A204.1 (cell line): ENCODE measurements around the gene AHCYL2.
"Not testable (repeated sequence)": the region's sequence is repeated elsewhere in the genome, so short reads cannot be mapped to it uniquely, and the experiment has no call there.

Experiments used
- FAIRE-seq: peaks from 2 replicates; lab custom pipeline; 2012; peaks lifted over from hg19 to GRCh38; lab: Jason Lieb, UNC

The AHCYL2 gene

GRCh38 chr7:129385116-129385515, 160.3 kb downstream of the AHCYL2 start:
- no peak for FAIRE-seq

- no peak for FAIRE-seq
Measured at GRCh38 chr7:129385598-129385997, 160.8 kb downstream of the AHCYL2 start.

GRCh38 chr7:129386506-129386905, 161.7 kb downstream of the AHCYL2 start:
- FAIRE-seq = no peak

DNA sequence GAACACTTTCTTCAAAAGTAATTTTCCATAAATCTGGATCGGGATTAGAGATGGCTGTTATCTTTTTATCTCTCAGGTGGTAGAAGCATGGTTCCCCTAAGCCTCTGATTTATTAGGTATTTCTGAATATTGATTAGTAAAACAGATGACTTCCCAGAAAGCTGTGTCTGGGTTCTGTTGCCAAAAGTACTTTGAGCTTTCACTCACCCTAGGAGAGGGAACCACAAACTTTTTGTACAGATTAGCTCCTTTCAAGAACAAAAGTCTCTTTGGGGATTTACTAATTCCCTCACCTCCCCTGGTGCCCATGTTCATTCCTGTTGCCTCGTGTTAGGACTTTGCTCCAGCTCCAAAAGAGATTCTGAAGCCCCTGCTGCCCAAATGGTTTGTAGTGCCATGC, 162.7 kb downstream of the AHCYL2 start:
- FAIRE-seq = no peak

GRCh38 chr7:129388333-129389098, 163.7 kb downstream of the AHCYL2 start:
- no peak for FAIRE-seq

- FAIRE-seq = no peak
Measured at GRCh38 chr7:129389829-129390228, 165.0 kb downstream of the AHCYL2 start.

DNA sequence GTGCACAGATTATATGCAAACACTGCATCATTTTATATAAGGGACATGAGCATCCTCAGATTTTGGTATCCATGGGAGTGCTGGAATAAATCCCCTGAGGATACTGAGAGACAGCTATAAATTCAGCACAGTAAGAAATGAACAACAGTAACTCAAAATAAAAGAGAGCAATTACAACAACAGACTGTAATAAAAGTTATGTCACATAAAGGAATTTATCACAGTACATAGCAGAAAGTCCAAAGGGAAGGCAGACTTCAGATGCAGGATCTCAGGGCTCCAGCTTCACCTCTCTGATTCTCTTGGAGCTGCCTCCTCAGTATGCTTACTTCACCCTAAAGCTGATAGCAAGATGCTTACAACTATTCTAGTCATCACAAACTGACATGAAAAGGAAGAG, 165.5 kb downstream of the AHCYL2 start:
- FAIRE-seq = no peak

- FAIRE-seq = no peak
Measured at GRCh38 chr7:129391546-129392171, 166.8 kb downstream of the AHCYL2 start.

DNA sequence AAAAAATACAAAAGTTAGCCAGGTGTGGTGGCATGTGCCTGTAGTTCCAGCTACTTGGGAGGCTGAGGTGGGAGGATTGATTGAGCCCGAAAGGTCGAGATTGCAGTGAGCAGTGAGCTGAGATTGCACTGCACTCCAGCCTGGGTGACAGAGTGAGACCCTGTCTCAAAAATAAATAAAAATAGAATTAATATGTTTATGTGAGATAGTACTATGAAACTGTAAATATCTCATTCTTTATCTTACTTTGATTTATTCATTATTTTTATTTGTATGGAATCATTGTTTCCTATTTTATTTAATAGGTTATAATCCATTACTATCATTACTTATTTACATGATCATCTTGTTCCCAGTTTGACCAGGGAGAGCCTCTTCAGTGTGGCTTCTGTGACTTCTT, 168.4 kb downstream of the AHCYL2 start:
- FAIRE-seq = no peak

GRCh38 chr7:129394101-129394500, 169.3 kb downstream of the AHCYL2 start:
- FAIRE-seq = no peak

- no peak for FAIRE-seq
Measured at GRCh38 chr7:129394982-129395914, 170.4 kb downstream of the AHCYL2 start.

DNA sequence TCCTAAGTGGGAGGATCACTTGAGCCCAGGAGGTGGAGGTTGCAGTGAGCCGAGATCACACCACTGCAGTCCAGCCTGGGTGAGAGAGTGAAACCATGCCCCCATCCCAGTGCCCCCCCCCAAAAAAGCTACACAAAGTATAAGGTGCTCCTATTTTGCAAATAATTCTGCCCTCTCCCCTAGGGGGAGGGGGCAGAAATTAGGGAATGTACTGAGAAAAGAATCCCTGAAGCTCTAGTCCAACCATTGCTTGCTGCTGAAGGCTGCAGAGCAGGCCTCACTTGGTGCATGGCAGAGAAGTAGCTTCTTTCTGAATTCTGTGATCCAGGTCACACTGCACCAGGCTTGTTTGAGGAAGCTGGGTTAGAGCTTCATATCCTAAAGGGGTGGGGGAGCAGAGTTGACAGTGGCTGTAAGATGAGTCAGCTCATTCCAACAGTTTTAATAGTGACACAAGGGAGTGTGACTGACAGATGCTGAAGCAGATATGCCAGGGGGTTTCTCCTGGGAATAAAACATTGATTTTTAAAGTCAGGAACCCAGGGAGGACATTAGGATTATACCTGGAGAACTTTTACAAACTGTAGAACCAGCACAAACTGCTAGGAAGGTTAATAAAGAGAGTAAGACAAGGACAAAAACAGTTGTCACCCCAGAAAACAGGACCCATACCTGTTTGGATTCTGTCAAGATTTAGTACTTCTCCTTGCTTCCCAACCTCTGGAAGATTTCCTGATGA, 176.6 kb downstream of the AHCYL2 start:
- FAIRE-seq = no peak

DNA sequence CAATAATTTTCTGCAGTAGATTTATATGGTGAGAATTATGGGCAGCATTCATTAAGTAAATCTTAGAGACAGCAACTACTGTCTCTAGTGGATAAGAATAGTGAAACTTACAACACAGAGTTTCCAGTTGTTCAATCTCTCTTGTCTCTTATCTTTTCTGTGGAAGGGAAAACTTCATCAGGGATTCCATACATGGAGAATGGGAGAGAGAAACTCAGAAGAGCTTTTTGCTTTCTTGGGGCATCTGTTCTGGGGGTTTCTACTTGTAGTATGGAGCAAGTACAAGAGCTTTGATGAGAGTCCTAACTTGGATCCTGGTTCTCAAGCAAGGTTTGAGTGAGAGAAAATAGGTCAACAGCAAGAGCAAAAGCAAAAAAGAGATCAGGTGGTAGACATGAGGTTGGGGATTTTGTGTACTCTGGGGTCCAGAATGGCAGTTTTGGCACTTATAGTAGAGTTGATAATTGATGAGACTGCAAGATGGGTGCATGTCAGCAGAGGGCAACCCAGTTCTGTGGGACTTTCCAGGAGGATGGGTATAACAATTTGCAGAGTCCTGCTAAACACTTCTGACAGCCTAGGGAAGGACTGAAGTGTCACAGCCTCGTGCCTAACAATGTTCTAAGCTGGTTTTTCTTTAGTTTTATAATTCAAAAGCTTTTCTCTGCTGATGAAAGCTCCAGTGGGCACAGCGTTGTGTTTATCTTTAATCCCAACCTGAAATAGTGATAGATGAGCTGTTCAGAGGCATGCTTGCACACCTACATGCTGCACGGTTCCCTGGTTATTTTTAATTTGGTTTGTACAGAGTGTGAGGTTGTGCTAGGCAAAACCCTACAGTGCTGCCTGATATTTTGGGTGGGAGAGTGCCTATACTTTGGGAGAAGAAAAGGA, 177.4 kb downstream of the AHCYL2 start:
- FAIRE-seq = no peak

GRCh38 chr7:129405527-129405926, 180.7 kb downstream of the AHCYL2 start:
- FAIRE-seq = no peak

DNA sequence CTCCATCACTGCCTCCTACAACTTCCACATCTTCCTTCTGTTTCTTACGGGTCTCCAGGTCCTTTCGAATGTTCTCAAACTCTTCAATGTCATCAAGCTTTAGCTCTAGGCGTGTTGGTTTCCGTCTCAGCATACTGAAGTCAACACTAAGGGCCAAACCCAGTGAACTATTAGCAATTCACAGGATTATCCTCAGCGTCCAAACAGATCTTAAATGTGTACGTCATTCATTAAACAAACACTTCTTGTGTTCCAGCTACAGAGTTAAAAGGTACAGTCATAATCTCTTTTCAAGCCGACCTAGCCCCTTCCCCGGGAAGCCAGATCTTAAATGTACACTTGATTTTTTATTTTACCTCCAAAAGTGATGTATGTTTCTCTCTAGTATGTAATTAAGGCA, 185.4 kb downstream of the AHCYL2 start:
- not testable (repeated sequence) for FAIRE-seq

DNA sequence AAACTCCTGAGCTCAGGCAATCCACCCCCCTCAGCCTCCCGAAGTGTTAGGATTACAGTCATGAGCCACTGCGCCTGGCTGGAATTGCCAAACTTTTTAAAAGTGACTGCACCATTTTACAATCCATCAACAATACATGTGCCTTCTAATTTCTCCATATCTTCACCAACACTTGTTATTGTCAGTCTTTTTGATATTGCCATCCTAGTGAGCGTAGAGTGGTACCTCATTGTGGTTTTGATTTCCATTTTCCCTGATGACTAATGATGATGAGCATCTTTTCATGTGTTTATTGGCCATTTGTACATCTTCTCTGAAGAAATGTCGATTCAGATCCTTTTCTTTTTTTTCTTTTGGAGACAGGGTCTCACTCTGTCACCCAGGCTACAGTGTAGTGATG, 187.7 kb downstream of the AHCYL2 start:
- no peak for FAIRE-seq

DNA sequence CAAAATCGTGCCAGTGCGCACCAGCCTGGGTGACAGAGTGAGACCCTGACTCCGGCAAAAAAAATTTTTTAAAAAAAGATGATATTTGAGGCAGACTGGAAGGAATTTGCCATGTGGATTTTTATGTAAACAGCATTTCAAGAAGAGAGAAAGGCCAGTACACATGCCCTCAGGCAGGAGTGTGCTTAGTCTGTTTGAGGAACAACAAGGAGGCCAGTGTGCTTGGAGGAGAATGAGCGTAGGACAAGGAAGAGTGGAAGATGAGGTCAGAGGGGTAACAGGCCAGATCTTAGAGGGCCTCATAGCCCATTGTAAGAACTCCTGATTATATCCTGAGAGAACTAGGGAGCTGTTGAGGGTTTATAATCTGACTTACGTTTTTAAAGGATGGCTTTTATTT, 192.2 kb downstream of the AHCYL2 start:
- FAIRE-seq = no peak

- peak; percentile 16 for FAIRE-seq
Measured at GRCh38 chr7:129421717-129422250, 197.0 kb downstream of the AHCYL2 start.

DNA sequence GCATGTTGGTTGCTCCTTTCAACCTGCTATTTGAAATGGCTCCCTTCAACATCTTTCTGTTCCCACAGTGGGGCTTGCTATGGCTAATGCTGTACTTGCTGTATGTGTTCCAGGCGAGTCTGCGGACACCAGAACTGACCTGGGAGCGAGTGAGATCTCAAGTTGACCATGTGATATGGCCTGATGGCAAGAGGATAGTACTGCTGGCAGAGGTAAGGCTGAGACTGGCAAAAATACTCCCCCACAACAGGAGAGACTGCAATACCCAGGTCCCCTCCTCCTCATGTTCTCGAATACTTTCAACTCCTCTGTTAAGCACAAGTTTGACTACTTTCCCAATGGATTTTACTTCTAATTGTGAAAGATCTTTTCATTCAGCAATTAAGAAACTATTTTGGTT, 197.9 kb downstream of the AHCYL2 start:
- no peak for FAIRE-seq

GRCh38 chr7:129423700-129424410, 199.0 kb downstream of the AHCYL2 start:
- FAIRE-seq = no peak
